GM18511 (cell line): ENCODE measurements around the gene SAXO1.

Experiments used
- ATAC-seq: cut with Tn5 transposase; IDR thresholded peaks from one replicate; pipeline ENCODE4 v1.9.1; 2021; ENCODE audit warnings: mild to moderate bottlenecking, moderate library complexity; ENCODE audit not compliant: unreplicated experiment

SAXO1 gene

GRCh38 chr9:18888290-18888689 is 144.7 kb downstream of the SAXO1 start:
- no peak for ATAC-seq

GRCh38 chr9:18887546-18887945 is 145.5 kb downstream of the SAXO1 start:
- ATAC-seq: no peak

GRCh38 chr9:18881758-18882157 is 151.3 kb downstream of the SAXO1 start:
- no peak for ATAC-seq

GRCh38 chr9:18877984-18878383 is 155.0 kb downstream of the SAXO1 start:
- ATAC-seq: no peak
